HL-60 (cell line): Measurements from ENCODE around the gene HID1.

Experiments used
- DNase-seq, 2 experiments: peaks; one replicate each; pipeline ENCODE4 v3.0.0-alpha.2; 2010 to 2020; ENCODE audit warnings: low read depth in 1 of 2, low spot score in 1 of 2
- H3K27ac ChIP-seq: fragments of 250-450 bp; sonication (Bioruptor Pico); replicated peaks from 2 replicates; pipeline ENCODE4 v1.5.1; 2020; ENCODE audit warnings: mild to moderate bottlenecking, moderate library complexity
- H3K27me3 ChIP-seq: fragments of 250-450 bp; sonication (Bioruptor Pico); 2 replicates; pipeline ENCODE4 v1.5.1; 2021; ENCODE audit warnings: mild to moderate bottlenecking, moderate library complexity; ENCODE audit not compliant: insufficient read depth, poor library complexity, severe bottlenecking
- H3K4me3 ChIP-seq: replicated peaks from 2 replicates; pipeline ENCODE4 v1.5.1; 2011; ENCODE audit warnings: mild to moderate bottlenecking, control low read depth, low read length; ENCODE audit not compliant: insufficient read depth
- CTCF ChIP-seq: IDR thresholded peaks from one replicate; pipeline ENCODE4 v1.5.1; 2011; ENCODE audit warnings: low read length, control low read depth, inconsistent platforms; ENCODE audit not compliant: insufficient read depth
- GABPA ChIP-seq: IDR thresholded peaks from 2 replicates; pipeline ENCODE4 v1.6.1; 2012; ENCODE audit warnings: low read depth
- POLR2AphosphoS5 ChIP-seq: IDR thresholded peaks from 2 replicates; pipeline ENCODE4 v1.6.1; 2012; ENCODE audit warnings: low read depth
- SPI1 ChIP-seq: IDR thresholded peaks from 2 replicates; pipeline ENCODE4 v1.6.1; 2012; ENCODE audit warnings: low read depth, mild to moderate bottlenecking, borderline replicate concordance
- TF ChIP-seq, protein P1 (sequence below): IDR thresholded peaks from 2 replicates; pipeline ENCODE4 v1.6.1; 2012; ENCODE audit warnings: low read depth; ENCODE audit not compliant: insufficient replicate concordance

HID1 gene

DNA sequence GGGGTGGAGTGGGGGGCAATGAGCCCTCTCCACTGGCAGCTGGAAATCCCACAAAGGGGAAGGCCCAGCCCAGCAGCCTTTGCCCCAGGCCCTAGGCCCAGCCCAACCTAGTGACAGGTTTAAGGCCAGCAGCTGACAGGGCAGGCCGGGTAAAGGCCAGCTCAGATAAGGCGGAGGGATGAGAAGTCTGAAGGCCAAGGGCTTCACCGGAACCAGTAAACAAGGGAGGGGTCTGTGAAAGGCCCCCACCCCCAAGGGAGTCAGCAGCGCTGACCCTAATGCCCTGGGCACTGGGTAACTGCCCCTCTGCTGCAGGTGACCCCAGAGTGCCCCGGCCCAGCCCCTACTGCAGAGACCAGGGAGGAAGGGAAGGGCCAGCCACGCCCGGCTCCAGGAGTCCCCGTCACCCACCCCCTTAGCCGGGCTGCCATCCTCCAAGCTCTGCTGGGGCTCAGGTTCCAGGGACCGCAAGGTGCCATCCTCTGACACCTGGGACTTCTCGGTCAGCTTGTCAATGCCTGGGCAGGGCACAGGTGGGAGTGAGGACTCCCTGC is 19.3 kb downstream of the HID1 start:
- H3K27ac ChIP-seq, result no peak overlapping the region
- TF ChIP-seq GABPA (no peak), POLR2AphosphoS5 (no peak), CTCF (no peak), SPI1 (no peak)
- TF ChIP-seq, protein P1, sequence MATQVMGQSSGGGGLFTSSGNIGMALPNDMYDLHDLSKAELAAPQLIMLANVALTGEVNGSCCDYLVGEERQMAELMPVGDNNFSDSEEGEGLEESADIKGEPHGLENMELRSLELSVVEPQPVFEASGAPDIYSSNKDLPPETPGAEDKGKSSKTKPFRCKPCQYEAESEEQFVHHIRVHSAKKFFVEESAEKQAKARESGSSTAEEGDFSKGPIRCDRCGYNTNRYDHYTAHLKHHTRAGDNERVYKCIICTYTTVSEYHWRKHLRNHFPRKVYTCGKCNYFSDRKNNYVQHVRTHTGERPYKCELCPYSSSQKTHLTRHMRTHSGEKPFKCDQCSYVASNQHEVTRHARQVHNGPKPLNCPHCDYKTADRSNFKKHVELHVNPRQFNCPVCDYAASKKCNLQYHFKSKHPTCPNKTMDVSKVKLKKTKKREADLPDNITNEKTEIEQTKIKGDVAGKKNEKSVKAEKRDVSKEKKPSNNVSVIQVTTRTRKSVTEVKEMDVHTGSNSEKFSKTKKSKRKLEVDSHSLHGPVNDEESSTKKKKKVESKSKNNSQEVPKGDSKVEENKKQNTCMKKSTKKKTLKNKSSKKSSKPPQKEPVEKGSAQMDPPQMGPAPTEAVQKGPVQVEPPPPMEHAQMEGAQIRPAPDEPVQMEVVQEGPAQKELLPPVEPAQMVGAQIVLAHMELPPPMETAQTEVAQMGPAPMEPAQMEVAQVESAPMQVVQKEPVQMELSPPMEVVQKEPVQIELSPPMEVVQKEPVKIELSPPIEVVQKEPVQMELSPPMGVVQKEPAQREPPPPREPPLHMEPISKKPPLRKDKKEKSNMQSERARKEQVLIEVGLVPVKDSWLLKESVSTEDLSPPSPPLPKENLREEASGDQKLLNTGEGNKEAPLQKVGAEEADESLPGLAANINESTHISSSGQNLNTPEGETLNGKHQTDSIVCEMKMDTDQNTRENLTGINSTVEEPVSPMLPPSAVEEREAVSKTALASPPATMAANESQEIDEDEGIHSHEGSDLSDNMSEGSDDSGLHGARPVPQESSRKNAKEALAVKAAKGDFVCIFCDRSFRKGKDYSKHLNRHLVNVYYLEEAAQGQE, result no peak
- no peak for DNase-seq
- H3K4me3 ChIP-seq, result no peak overlapping the region
- H3K27me3 ChIP-seq, result no peaks in the 10 kb centered on the region

GRCh38 chr17:74952431-74953133 is 20.0 kb downstream of the HID1 start:
- Histone ChIP-seq H3K27ac (no peak overlapping the region), H3K27me3 (no peaks in the 10 kb centered on the region), H3K4me3 (no peak overlapping the region)
- TF ChIP-seq SPI1 (no peak), GABPA (no peak)
- TF ChIP-seq, protein P1, result no peak
- DNase-seq, result no peak

- Histone ChIP-seq H3K27me3 (no peaks in the 10 kb centered on the region), H3K4me3 (no peak overlapping the region), H3K27ac (no peak overlapping the region)
- DNase-seq, result no peak
- no peak for TF ChIP-seq SPI1
- TF ChIP-seq GABPA, result no peak
- TF ChIP-seq CTCF, result no peak
- TF ChIP-seq, protein P1, result no peak
These were observed 20.7 kb downstream of the HID1 start for GRCh38 chr17:74951680-74952421.
